Spleen (tissue), 11 donors: Measurements from ENCODE around the gene MOB3A. TPM values are rescaled to one million over a fixed set of nuclear protein-coding genes. Genes with fewer than 3 reads are reported as not detected.
A peak's percentile ranks its signal among the peaks of the same experiment; 100 is the strongest.

Experiments used
- DNase-seq: peaks from one replicate; pipeline ENCODE4 v3.0.0-alpha.2; 2020
- H3K27ac ChIP-seq, 8 donors: fragments of 200-600 bp; sonication (generic) in 7 of 8; 1 replicate in 4 of 8; 2 replicates in 4 of 8; pipeline versions ENCODE4 v1.5.0 to v1.8.0; 2016 to 2021; ENCODE audit warnings: inconsistent platforms in 4 of 8, mild to moderate bottlenecking in 4 of 8, moderate library complexity in 1 of 8
- H3K27me3 ChIP-seq, 7 donors: fragments of 200-600 bp; sonication (generic) in 6 of 7; replicated peaks in 1 of 7; 1 replicate in 4 of 7; 2 replicates in 3 of 7; pipeline versions ENCODE4 v1.5.0 to v1.8.0; 2016 to 2021; ENCODE audit warnings: inconsistent platforms in 3 of 7, mild to moderate bottlenecking in 1 of 7
- H3K36me3 ChIP-seq, 6 donors: fragments of 200-600 bp; sonication (generic) in 5 of 6; 1 replicate in 4 of 6; 2 replicates in 2 of 6; pipeline versions ENCODE4 v1.5.0 to v1.8.0; 2016 to 2021; ENCODE audit warnings: inconsistent platforms in 2 of 6
- H3K4me1 ChIP-seq, 6 donors: fragments of 200-600 bp; sonication (generic) in 5 of 6; 1 replicate in 3 of 6; 2 replicates in 3 of 6; pipeline versions ENCODE4 v1.5.0 to v1.8.0; 2016 to 2021; ENCODE audit warnings: inconsistent platforms in 3 of 6
- H3K4me3 ChIP-seq, 8 donors: fragments of 200-600 bp; sonication (generic) in 7 of 8; 1 replicate in 4 of 8; 2 replicates in 4 of 8; pipeline versions ENCODE4 v1.5.0 to v1.8.0; 2016 to 2021; ENCODE audit warnings: inconsistent platforms in 4 of 8, mild to moderate bottlenecking in 4 of 8, moderate library complexity in 2 of 8
- H3K9me3 ChIP-seq, 8 donors: fragments of 200-600 bp; sonication (generic) in 7 of 8; 1 replicate in 4 of 8; 2 replicates in 4 of 8; pipeline versions ENCODE4 v1.5.0 to v1.8.0; 2016 to 2021; ENCODE audit warnings: inconsistent platforms in 4 of 8
- POLR2A ChIP-seq, 3 donors: fragments of 450-650 bp; IDR thresholded peaks; one replicate each; pipeline ENCODE4 v1.5.1; 2017; ENCODE audit warnings: antibody characterized with exemption in 3 of 3, mild to moderate bottlenecking in 1 of 3
- POLR2AphosphoS5 ChIP-seq, 3 donors: sonication (generic); formaldehyde crosslinking; IDR thresholded peaks; one replicate each; pipeline ENCODE4 v1.5.1; 2017; ENCODE audit warnings: antibody characterized with exemption in 3 of 3
- WGBS, 5 donors: extraction: QIAGEN DNeasy Blood & Tissue Kit in 3 of 5; methylation state at CpG; one replicate each; pipeline versions ENCODE4 v1.1.5 to v1.1.7; 2013 to 2018; 5-methylcytosine and 5-hydroxymethylcytosine counted together
- intact Hi-C: fragments of 100-400 bp; cut with DNase I; formaldehyde crosslinking; loops from one replicate; pipeline ENCODE4 v1.15.0; 2023; ENCODE audit warnings: low total_unique reads
- polyA plus RNA-seq, 3 donors: library from polyadenylated mRNA; stranded (reverse); fragments of 200-250 nt; gene quantifications; one replicate each; pipeline ENCODE4 v1.2.1, GENCODE V29; 2013
- total RNA-seq, 7 donors: library from RNA; depleted of rRNA in 3 of 7; stranded (reverse); fragments of >200 nt in 3 of 7; fragmentation: NEBNext Ultra II Directional in 4 of 7; extraction: Animal tissue kit (Norgen Biotek cat#: 25700) in 4 of 7; gene quantifications; one replicate each; pipeline versions ENCODE4 v1.1.0 to v1.2.1, GENCODE V29; 2016 to 2021
- TF ChIP-seq, protein P1 (sequence below), 11 experiments: fragments of 200-600 bp in 7 of 11; fragments of 450-650 bp in 4 of 11; sonication (generic) in 4 of 11; IDR thresholded peaks in 8 of 11; conservative IDR thresholded peaks in 3 of 11; 1 replicate in 7 of 11; 2 replicates in 4 of 11; pipeline versions ENCODE4 v1.4.0 to v1.8.0; 2016 to 2021; ENCODE audit warnings: antibody characterized with exemption in 11 of 11, inconsistent platforms in 4 of 11, mild to moderate bottlenecking in 1 of 11
- donor health status: healthy with polysubstance abuse.
- donor health status: DM: no; HTN: no; CAD: no; lungs with moderate emphysema.
- donor health status: DM: no; HTN: no; CAD: no.
- donor health status: Bipolar disorder and iron deficiency.
- donor health status: healthy.
- donor health status: DM: no; HTN: no; CAD: no.
- donor health status: DM: yes; HTN: yes; CAD: no.

MOB3A gene
- total and polyA plus RNA-seq, 10 donors: 24.2 to 161 (median 103) TPM

GRCh38 chr19:2111886-2112285 lies 15.8 kb upstream of the MOB3A start:
- 91 to 96% (median 92%) methylated on average over 13 to 20 of the region's 20 CpGs for WGBS, 5 donors

GRCh38 chr19:2111425-2111824 lies 15.3 kb upstream of the MOB3A start:
- Histone ChIP-seq H3K27me3 (no peaks in the 10 kb centered on the region), H3K4me3 (no peak overlapping the region), H3K36me3 (peaks cover 5 to 100% (median 97%) of the 10 kb centered on the region in 6 donors), H3K9me3 (no peaks in the 10 kb centered on the region), H3K4me1 (peaks cover 0 to 11% (median 2%) of the 10 kb centered on the region in 6 donors), H3K27ac (no peak overlapping the region)
- 92 to 100% (median 95%) methylated on average over 16 to 22 of the region's 22 CpGs for WGBS, 5 donors
- intact Hi-C loops: no loop called here
- no peak for TF ChIP-seq POLR2A (IDR thresholded peaks at IDR 0.05)
- TF ChIP-seq POLR2AphosphoS5 (IDR thresholded peaks at IDR 0.05): peak in 1 of 3 donors; percentile 44
- no peak for DNase-seq

More at GRCh38 chr19:2111886-2112285, 15.8 kb upstream of the MOB3A start:
- DNase-seq: no peak
- peaks cover 0 to 11% (median 2%) of the 10 kb centered on the region in 6 donors for H3K4me1 ChIP-seq
- no peak overlapping the region for H3K4me3 ChIP-seq
- H3K9me3 ChIP-seq: no peaks in the 10 kb centered on the region
- intact Hi-C loops: no loop called here
- H3K27me3 ChIP-seq: no peaks in the 10 kb centered on the region
- peak overlapping the region in 1 of 8 donors; percentile 39 for H3K27ac ChIP-seq
- H3K36me3 ChIP-seq: peaks cover 5 to 100% (median 97%) of the 10 kb centered on the region in 6 donors
- TF ChIP-seq POLR2A (IDR thresholded peaks at IDR 0.05): no peak
- TF ChIP-seq, protein P1, sequence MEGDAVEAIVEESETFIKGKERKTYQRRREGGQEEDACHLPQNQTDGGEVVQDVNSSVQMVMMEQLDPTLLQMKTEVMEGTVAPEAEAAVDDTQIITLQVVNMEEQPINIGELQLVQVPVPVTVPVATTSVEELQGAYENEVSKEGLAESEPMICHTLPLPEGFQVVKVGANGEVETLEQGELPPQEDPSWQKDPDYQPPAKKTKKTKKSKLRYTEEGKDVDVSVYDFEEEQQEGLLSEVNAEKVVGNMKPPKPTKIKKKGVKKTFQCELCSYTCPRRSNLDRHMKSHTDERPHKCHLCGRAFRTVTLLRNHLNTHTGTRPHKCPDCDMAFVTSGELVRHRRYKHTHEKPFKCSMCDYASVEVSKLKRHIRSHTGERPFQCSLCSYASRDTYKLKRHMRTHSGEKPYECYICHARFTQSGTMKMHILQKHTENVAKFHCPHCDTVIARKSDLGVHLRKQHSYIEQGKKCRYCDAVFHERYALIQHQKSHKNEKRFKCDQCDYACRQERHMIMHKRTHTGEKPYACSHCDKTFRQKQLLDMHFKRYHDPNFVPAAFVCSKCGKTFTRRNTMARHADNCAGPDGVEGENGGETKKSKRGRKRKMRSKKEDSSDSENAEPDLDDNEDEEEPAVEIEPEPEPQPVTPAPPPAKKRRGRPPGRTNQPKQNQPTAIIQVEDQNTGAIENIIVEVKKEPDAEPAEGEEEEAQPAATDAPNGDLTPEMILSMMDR (IDR thresholded peaks at IDR 0.05 in 8 of 11, conservative IDR thresholded peaks at IDR 0.05 in 3 of 11): no peak

DNA sequence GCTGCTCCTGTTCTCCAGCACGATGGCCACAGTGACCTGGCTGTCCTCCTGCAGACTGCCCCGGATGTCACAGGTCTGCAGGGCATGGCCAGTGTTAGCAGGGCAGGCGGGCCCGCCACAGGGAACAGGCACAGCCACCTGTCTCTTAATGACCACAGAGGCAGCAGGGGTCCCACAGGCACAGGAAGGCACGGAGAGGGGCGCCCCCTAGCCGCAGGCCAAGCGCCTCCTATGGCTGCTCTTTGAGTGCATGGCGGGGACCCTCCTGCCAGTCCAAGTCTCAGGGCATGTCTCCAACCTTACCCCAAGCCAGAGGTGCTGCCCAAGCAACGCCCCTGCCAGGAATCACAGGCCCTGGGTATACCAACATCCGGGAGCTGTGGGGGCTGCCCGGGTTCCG lies 14.7 kb upstream of the MOB3A start:
- no peak for DNase-seq

DNA sequence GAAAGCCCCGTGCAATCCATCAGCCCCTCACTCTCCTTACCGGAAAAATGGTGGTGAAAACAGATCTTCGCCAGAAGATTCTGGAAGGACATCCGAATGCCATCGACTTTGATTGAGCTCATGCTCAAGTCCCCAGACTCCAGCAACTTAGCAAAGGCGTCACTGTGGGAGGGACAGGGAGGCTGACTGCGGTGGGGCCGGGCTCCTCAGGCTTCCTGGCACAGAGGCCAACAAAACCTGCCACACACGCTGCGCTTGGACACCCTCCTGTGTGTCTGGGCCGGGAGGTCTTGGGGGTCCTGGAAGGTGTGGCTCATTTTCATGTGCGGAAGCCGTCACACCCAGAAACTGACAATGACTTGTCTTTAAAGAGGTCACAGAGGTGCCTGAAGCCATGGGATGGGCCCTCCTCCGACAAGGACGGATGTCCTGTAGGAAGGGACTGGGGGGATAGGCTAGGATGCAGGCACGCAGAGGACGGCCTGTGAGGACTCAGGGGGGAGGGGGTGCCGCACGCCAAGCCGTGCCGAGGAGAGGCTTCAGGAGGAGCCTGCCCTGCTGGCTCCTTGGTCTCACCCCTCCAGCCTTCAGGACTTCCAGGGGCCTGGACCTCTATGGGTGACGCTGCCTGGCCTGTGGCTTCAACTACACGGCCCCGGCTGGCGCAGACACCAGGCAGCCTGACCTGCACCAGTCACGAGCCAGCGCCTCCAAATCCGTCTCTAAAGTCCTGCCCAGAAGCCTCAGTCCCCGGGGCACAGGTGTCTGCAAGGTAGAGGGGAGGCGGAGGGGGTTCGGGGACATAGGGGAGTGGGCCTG lies 13.1 kb upstream of the MOB3A start:
- peak overlapping the region in 3 of 8 donors; percentile 6 to 38 (median 33) for H3K27ac ChIP-seq
- 79 to 91% (median 86%) methylated on average over 28 to 31 of the region's 31 CpGs for WGBS, 5 donors
- intact Hi-C loops: no loop called here
- no peak overlapping the region for H3K4me3 ChIP-seq
- peak in 1 of 3 donors; percentile 17 for TF ChIP-seq POLR2AphosphoS5 (IDR thresholded peaks at IDR 0.05)
- no peak for TF ChIP-seq POLR2A (IDR thresholded peaks at IDR 0.05)
- H3K9me3 ChIP-seq: peaks cover 0 to 13% (median 4%) of the 10 kb centered on the region in 8 donors
- peaks cover 0 to 100% (median 94%) of the 10 kb centered on the region in 6 donors for H3K36me3 ChIP-seq
- peaks cover 0 to 11% (median 2%) of the 10 kb centered on the region in 6 donors for H3K4me1 ChIP-seq
- H3K27me3 ChIP-seq: no peaks in the 10 kb centered on the region
- DNase-seq: no peak

More for the DNA sequence above, 14.7 kb upstream of the MOB3A start:
- Histone ChIP-seq H3K9me3 (peaks cover 0 to 2% (median 0%) of the 10 kb centered on the region in 8 donors), H3K36me3 (peaks cover 2 to 100% (median 97%) of the 10 kb centered on the region in 6 donors), H3K27me3 (no peaks in the 10 kb centered on the region), H3K27ac (peak overlapping the region in 1 of 8 donors; percentile 14), H3K4me1 (peaks cover 0 to 11% (median 2%) of the 10 kb centered on the region in 6 donors), H3K4me3 (no peak overlapping the region)
- WGBS, 5 donors: 90 to 96% (median 93%) methylated on average over 11 to 13 of the region's 13 CpGs; no CpG with 5 or more reads in 1 of the 5 donors
- intact Hi-C loops: no loop called here
- TF ChIP-seq POLR2AphosphoS5 (IDR thresholded peaks at IDR 0.05) (peak in 1 of 3 donors; percentile 17), POLR2A (IDR thresholded peaks at IDR 0.05) (no peak)
- TF ChIP-seq, protein P1 (IDR thresholded peaks at IDR 0.05 in 8 of 11, conservative IDR thresholded peaks at IDR 0.05 in 3 of 11): peak in 2 of 11 experiments; percentile 12 to 30
